GM23338 (cell line): ENCODE measurements around the gene BCL2. TPM values are rescaled to one million over a fixed set of nuclear protein-coding genes. Genes with fewer than 3 reads are reported as not detected.
A peak's percentile ranks its signal among the peaks of the same experiment; 100 is the strongest.

ENCODE experiments used
- ATAC-seq: fragments of 200-7000 bp; cut with Tn5 transposase; 3 replicates; pipeline ENCODE4 v1.9.1; 2020
- DNase-seq: peaks from one replicate; pipeline ENCODE4 v3.0.0-alpha.2; 2015; ENCODE audit warnings: low spot score
- H2AFZ ChIP-seq: fragments of 200-600 bp; sonication (generic); 2 replicates; pipeline ENCODE4 v1.8.0; 2016; ENCODE audit warnings: antibody characterized with exemption, mild to moderate bottlenecking, moderate library complexity
- H3F3A ChIP-seq: fragments of 200-600 bp; sonication (generic); replicated peaks from 2 replicates; pipeline ENCODE4 v1.8.0; 2017; ENCODE audit warnings: antibody characterized with exemption, mixed run types, low read depth
- H3K27ac ChIP-seq: fragments of 200-600 bp; sonication (generic); 2 replicates; pipeline ENCODE4 v1.6.1; 2016; ENCODE audit warnings: low read depth
- H3K27me3 ChIP-seq: fragments of 200-600 bp; sonication (generic); 2 replicates; pipeline ENCODE4 v1.8.0; 2016; ENCODE audit warnings: mild to moderate bottlenecking, mixed run types, moderate library complexity; ENCODE audit not compliant: insufficient read depth
- H3K36me3 ChIP-seq: fragments of 200-600 bp; sonication (generic); 2 replicates; pipeline ENCODE4 v1.8.0; 2016; ENCODE audit warnings: mild to moderate bottlenecking; ENCODE audit not compliant: insufficient read depth
- H3K4me1 ChIP-seq: fragments of 200-600 bp; sonication (generic); 2 replicates; pipeline ENCODE4 v1.8.0; 2016; ENCODE audit warnings: mild to moderate bottlenecking, moderate library complexity; ENCODE audit not compliant: insufficient read depth
- H3K4me2 ChIP-seq: fragments of 200-600 bp; sonication (generic); 2 replicates; pipeline ENCODE4 v1.7.1; 2017; ENCODE audit warnings: mixed run types
- H3K4me3 ChIP-seq: fragments of 200-600 bp; sonication (generic); 2 replicates; pipeline ENCODE4 v1.6.1; 2016; ENCODE audit warnings: mixed run types
- H3K79me2 ChIP-seq: fragments of 200-600 bp; sonication (generic); replicated peaks from 2 replicates; pipeline ENCODE4 v1.8.0; 2017; ENCODE audit warnings: mild to moderate bottlenecking; ENCODE audit not compliant: insufficient read depth
- H3K9me2 ChIP-seq: fragments of 200-600 bp; sonication (generic); 2 replicates; pipeline ENCODE4 v1.8.0; 2017; ENCODE audit not compliant: insufficient read depth
- H4K20me1 ChIP-seq: fragments of 200-600 bp; sonication (generic); replicated peaks from 2 replicates; pipeline ENCODE4 v1.8.0; 2017; ENCODE audit warnings: mild to moderate bottlenecking; ENCODE audit not compliant: insufficient read depth
- H3K27ac Mint-ChIP-seq: 2 replicates; pipeline ENCODE4 v1.8.0; 2020; ENCODE audit warnings: inconsistent platforms, mild to moderate bottlenecking, moderate library complexity, mixed read lengths
- H3K27me3 Mint-ChIP-seq: 3 replicates; pipeline ENCODE4 v1.8.0; 2022; ENCODE audit warnings: low read depth, mild to moderate bottlenecking, moderate library complexity, mixed read lengths, inconsistent platforms; ENCODE audit not compliant: insufficient read depth, poor library complexity
- H3K36me3 Mint-ChIP-seq: 3 replicates; pipeline ENCODE4 v1.8.0; 2021; ENCODE audit warnings: low read depth, mild to moderate bottlenecking, inconsistent platforms, moderate library complexity, mixed read lengths
- H3K4me1 Mint-ChIP-seq: 3 replicates; pipeline ENCODE4 v1.8.0; 2020; ENCODE audit warnings: mild to moderate bottlenecking, inconsistent platforms, mixed read lengths
- H3K4me3 Mint-ChIP-seq: 3 replicates; pipeline ENCODE4 v1.8.0; 2021; ENCODE audit warnings: moderate library complexity, mild to moderate bottlenecking, inconsistent platforms, mixed read lengths
- H3K9me3 Mint-ChIP-seq: 3 replicates; pipeline ENCODE4 v1.8.0; 2020; ENCODE audit warnings: moderate library complexity, mild to moderate bottlenecking, inconsistent platforms, mixed read lengths
- CTCF ChIP-seq, 2 experiments: fragments of 200-600 bp in 1 of 2; sonication (generic) in 1 of 2; conservative IDR thresholded peaks; 2 replicates each; pipeline versions ENCODE4 v1.5.1 to v1.6.1; 2016 to 2017; ENCODE audit warnings: antibody characterized with exemption in 2 of 2, low read depth in 2 of 2, mild to moderate bottlenecking in 2 of 2, moderate library complexity in 1 of 2
- JUNB ChIP-seq: IDR thresholded peaks from one replicate; pipeline ENCODE4 v1.6.1; 2016; ENCODE audit warnings: antibody characterized with exemption; ENCODE audit not compliant: unreplicated experiment
- ZNF462 ChIP-seq: fragments of 250-450 bp; sonication (Bioruptor Pico); IDR thresholded peaks from 2 replicates; pipeline ENCODE4 v1.5.0; 2020; ENCODE audit warnings: mild to moderate bottlenecking, moderate library complexity
- polyA plus RNA-seq: library from polyadenylated mRNA; unstranded; fragments of >200 nt; fragmentation: Nextera tagmentation; extraction: Ambion mirVana; gene quantifications from 2 replicates; pipeline ENCODE4 v1.2.1, GENCODE V29; 2016
- total RNA-seq: library from RNA; depleted of rRNA; stranded (reverse); fragments of >200 nt; shearing (Covaris generic); gene quantifications from 2 replicates; pipeline ENCODE4 v1.2.3, GENCODE V29; 2014

BCL2 gene
- total and polyA plus RNA-seq, 2 experiments from 2014 or later = 1.2 to 4.0 TPM

- Mint-ChIP-seq H3K27ac (no peak overlapping the region), H3K36me3 (no peaks in the 10 kb centered on the region), H3K9me3 (no peaks in the 10 kb centered on the region), H3K27me3 (no peaks in the 10 kb centered on the region), H3K4me3 (no peak overlapping the region), H3K4me1 (no peaks in the 10 kb centered on the region; the same call in 2 of the 3 replicates)
- DNase-seq (peak; percentile 66), ATAC-seq (peak; percentile 82)
- Histone ChIP-seq H3K36me3 (no peaks in the 10 kb centered on the region), H3K27ac (no peak overlapping the region), H4K20me1 (no peaks in the 10 kb centered on the region), H3K4me1 (no peaks in the 10 kb centered on the region), H3K4me3 (no peak overlapping the region), H3K9me2 (peaks cover 7% of the 10 kb centered on the region; the same call in 1 of the 2 replicates), H3K4me2 (no peak overlapping the region), H2AFZ (no peak overlapping the region), H3K27me3 (no peaks in the 10 kb centered on the region), H3K79me2 (no peaks in the 10 kb centered on the region), H3F3A (no peaks in the 10 kb centered on the region)
- TF ChIP-seq JUNB (no peak), ZNF462 (CRISPR knock-in tag) (peak; percentile 54; the same call in 1 of the 2 replicates), CTCF (conservative IDR thresholded peaks at IDR 0.05; ENCODE audit: low read depth in 2 of 2) (peak; percentile 55 to 79)
These were observed 199.9 kb downstream of the BCL2 start for GRCh38 chr18:63119647-63120046.
